NCI-H128 (cell line): ENCODE results near the gene MVP.
"Not testable (repeated sequence)": the region's sequence is repeated elsewhere in the genome, so short reads cannot be mapped to it uniquely, and the experiment has no call there.

Source experiments
- DNase-seq: peaks from one replicate; lab custom pipeline; 2025; ENCODE audit not compliant: unreplicated experiment; lab: John Stamatoyannopoulos, UW

Gene MVP

GRCh38 chr16:29869067-29869466, 48.8 kb downstream of the MVP start:
- DNase-seq: not testable (repeated sequence)

GRCh38 chr16:29871822-29872546, 51.7 kb downstream of the MVP start:
- no peak for DNase-seq

- DNase-seq: no peak
Observed at GRCh38 chr16:29873319-29873718, 53.1 kb downstream of the MVP start.

GRCh38 chr16:29875206-29875605, 54.9 kb downstream of the MVP start:
- no peak for DNase-seq

- no peak for DNase-seq
Observed at GRCh38 chr16:29876217-29876593, 55.9 kb downstream of the MVP start.

GRCh38 chr16:29876594-29877249, 56.5 kb downstream of the MVP start:
- no peak for DNase-seq

- no peak for DNase-seq
Observed at GRCh38 chr16:29877266-29877961, 57.2 kb downstream of the MVP start.

GRCh38 chr16:29878172-29878571, 57.9 kb downstream of the MVP start:
- DNase-seq: no peak

GRCh38 chr16:29881050-29881449, 60.8 kb downstream of the MVP start:
- DNase-seq: no peak

- no peak for DNase-seq
Observed at GRCh38 chr16:29883987-29884386, 63.7 kb downstream of the MVP start.

GRCh38 chr16:29889372-29889771, 69.1 kb downstream of the MVP start:
- not testable (repeated sequence) for DNase-seq

- DNase-seq: no peak
Observed at GRCh38 chr16:29891525-29892457, 71.5 kb downstream of the MVP start.

GRCh38 chr16:29892458-29892813, 72.2 kb downstream of the MVP start:
- no peak for DNase-seq

GRCh38 chr16:29893553-29893952, 73.3 kb downstream of the MVP start:
- no peak for DNase-seq

- DNase-seq: no peak
Observed at GRCh38 chr16:29894352-29894751, 74.1 kb downstream of the MVP start.

GRCh38 chr16:29896841-29897240, 76.6 kb downstream of the MVP start:
- DNase-seq: no peak

GRCh38 chr16:29897333-29897732, 77.1 kb downstream of the MVP start:
- no peak for DNase-seq
